Skin of body (tissue), 2 donors: ENCODE measurements around the gene CES3. TPM values are rescaled to one million over a fixed set of nuclear protein-coding genes. Genes with fewer than 3 reads are reported as not detected.

Experiments
- DNase-seq: peaks from one replicate; lab custom pipeline; 2025; lab: John Stamatoyannopoulos, UW
- total RNA-seq: library from RNA; depleted of rRNA; stranded (reverse); fragments of >200 nt; gene quantifications from one replicate; pipeline ENCODE4 v1.2.3, GENCODE V29; 2014

Gene CES3, protein sequence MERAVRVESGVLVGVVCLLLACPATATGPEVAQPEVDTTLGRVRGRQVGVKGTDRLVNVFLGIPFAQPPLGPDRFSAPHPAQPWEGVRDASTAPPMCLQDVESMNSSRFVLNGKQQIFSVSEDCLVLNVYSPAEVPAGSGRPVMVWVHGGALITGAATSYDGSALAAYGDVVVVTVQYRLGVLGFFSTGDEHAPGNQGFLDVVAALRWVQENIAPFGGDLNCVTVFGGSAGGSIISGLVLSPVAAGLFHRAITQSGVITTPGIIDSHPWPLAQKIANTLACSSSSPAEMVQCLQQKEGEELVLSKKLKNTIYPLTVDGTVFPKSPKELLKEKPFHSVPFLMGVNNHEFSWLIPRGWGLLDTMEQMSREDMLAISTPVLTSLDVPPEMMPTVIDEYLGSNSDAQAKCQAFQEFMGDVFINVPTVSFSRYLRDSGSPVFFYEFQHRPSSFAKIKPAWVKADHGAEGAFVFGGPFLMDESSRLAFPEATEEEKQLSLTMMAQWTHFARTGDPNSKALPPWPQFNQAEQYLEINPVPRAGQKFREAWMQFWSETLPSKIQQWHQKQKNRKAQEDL
- total RNA-seq: not detected

DNA sequence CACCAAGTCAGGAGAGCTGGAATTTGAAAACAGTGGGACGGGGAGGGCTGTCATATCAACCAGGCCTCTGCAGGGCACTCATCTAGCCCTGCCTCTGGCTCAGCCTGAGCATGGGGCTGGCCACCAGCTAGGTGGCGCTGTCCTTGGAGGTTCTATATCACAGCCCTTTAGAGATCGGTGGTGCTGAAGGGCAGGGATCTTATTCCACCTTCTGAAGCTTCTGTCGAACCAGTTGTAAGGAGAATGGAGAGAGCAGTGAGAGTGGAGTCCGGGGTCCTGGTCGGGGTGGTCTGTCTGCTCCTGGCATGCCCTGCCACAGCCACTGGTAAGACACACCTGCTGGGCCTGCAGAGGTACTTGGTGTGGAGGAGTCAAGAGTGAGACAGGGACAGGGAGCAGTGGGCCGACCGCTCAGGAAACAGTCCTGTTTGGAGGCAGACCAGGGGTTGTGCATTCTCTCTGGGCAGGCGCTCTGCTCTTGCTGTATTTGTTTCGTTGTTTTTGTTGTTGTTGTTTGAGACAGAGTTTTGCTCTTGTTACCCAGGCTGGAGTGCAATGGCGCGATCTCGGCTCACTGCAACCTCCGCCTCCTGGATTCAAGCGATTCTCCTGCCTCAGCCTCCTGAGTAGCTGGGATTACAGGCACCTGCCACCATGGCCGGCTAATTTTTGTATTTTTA, at the start of gene CES3:
Gene CES3, plus strand, starts transcription at position 202 of the 680 bp plus-strand sequence. Its CDS starts 42 bp downstream, at position 244.
- DNase-seq: no peak

DNA sequence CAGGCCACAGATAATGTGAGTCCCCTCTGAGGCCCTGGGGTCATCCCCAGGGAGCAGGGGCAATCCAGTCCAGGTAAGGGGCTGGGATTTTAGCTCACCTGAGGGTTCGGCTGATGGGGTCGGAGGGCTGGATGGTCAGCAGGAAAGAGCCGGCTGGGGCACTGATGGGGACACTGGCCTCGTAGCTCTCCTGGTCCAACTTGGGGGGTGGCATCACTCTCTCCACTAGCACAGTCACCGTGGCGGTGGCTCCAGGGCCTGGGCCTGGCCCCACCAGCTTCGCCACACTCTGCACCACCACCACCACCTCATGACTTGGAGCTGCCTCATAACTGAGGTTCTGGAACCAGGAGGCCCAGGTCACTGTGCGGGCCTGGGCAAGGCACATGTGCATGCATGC, 49.3 kb upstream of the CES3 start:
- no peak for DNase-seq

DNA sequence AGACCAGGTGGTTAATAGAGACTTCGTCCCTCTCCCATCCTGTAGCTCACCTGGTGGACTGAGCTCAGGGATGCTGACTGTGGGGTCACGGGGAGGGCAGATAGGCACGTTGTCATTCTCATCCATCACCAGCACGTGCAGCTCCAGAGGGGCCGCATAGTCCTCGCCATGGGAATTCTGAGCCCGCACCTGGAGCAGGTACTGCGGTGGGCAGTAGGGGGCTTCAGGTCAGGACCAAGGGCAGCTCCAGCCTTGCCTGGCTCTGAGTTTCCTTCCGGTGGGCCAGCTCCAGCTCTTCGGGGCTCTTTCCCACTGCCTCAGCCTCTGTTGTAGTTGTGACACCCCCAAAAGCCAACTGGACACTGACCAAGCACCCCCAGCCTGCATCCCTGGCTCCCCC, 48.0 kb upstream of the CES3 start:
- no peak for DNase-seq

DNA sequence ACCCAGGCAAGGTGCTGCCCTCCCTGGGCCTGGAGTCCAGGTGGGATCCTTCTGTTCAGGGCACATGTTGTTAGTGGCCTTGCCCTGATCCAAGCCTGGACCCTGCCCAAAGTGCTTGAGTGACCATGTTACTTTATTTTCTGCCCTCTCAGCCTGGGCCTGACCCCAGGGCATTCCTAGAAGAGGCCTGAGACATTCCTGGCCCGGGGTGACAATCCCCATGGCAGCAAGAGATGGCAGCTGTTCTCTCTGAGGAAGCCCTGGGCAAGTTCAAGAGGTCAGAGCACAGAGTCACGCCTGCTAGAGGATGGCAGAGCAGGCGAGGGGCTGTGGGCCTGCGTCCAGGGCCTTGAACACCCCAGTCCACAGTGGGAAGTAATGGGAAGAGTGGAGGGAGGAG, 47.4 kb upstream of the CES3 start:
- no peak for DNase-seq

DNA sequence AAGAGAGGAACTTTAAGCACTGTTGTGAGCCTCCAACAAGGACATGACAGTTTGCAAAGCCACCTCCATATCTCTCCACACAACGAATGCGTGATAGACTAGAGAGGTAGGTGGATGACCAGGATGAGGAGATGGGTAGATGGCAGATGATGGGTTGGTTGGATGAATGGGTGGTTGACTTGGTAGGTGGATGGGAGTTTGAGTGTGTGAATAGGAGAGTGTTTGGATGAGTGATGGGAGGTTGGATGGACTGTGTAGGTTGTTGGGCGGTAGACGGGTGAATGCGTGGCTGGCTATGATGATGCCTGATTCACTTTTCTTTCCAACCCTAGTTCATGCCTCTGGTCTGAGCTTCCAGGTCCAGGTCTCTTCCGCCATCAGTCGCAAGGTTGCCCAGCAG, 46.5 kb upstream of the CES3 start:
- no peak for DNase-seq

DNA sequence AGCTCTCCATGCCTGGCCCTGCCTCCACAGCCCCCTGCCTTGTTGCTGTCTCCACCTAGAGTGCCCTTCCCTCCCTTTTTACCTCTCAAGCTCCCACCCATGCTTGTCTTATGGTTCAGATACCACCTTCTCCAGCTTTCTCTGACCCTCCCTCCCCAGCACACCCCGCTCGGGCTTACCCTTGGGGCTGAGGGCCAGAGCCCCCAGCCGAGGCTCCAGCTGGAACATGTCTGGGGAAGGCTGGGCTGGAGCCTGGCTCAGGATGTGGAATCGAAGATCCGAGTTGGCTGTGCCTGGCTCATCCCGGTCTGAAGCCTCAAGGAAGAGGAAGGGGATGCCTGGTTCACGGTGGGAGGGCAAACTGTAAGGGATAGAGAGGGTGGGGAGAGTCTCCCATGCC, 46.0 kb upstream of the CES3 start:
- DNase-seq: no peak

DNA sequence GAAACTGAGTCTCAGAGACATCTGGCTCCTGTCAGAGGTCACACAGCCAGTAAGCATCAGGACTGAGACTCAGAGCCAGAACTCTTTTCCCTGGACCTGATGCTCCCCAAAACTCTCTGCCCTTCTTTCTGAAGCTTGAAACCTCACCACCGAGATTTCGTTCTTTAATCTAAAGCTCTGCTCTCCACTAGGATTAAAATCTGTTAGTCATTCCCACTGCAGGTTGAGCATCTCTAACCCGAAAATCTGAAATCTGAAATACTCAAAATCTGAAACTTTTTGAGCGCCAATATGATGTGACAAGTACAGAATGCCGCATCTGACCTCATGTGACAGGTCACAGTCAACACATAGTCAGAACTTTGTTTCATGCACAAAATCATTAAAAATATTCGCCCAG, 44.5 kb upstream of the CES3 start:
- DNase-seq: no peak

DNA sequence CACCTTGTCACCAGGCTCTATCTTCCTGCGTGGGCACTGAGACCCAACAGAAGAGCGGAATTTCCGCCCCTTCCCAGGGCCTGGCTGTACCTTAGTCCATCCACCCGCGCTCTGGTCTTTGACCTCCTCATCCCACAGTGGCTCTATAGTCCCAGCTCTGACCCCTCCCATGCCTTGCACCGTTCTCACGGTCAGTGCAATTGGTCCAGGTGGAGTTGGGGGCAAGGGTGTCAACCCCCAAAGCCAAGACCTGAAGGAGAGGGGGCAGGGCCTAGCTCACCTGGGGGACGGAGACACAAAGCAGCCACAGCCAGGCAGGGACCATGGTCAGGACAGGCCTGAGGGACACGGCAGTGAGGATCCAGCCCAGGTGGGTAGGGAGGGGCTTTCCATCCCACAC, 43.3 kb upstream of the CES3 start:
- no peak for DNase-seq

DNA sequence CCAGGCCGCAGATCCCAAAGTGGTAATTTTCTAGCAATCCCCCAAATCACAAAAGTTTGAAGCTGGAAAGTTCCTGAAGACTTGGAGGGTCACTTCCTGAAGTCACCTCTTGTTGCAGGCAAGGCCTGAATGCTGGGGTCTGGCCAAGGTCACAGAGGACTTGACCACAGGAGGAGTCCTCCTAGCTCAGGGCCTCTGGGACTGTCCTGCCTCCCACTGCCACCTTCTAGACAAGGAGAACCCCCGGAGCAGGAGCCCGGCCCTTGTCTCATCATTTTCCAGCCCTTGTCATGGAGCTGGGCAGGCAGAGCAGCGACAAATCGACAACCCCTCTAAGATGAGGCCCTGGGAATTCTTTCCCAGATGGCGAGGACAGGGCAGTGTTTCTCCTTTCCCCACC, 42.7 kb upstream of the CES3 start:
- DNase-seq: no peak

DNA sequence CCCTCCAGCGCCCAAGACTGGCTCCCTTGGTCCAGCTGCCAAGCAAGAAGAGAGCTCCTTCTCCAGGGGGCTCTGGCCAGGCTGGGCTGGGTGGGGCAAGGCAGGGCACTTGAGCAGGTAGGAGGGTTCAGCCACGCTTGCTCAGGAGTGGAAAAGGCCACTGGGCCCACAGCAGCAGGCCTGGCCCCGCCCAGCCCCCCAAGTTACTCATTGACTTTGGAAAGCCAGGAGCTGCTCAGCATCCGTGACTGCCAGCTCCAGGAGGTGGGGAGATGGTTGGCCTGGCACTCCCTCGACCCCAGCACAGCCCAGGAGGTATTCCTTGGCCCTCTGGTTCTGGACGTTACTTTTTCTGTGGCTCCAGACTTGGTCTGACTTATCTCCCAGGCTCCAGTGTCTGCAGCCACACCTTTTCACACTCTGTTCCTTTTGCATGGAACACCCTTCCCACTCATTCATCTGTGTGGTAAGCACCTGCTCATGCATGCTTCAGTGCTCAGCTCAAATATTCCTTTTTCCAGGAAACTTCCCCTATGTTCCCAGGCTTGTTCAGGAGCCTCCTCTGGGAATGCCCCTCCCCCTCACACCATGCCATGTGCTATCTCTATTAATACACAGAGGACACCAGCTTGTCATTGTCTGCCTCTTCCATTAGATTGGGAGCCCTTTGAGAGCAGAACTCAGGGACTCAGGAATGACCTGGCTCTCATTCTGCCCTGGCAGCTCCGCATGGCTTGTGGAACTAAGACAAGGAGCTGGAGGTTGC, 42.1 kb upstream of the CES3 start, which contains the start of gene CDH16:
Gene CDH16, minus strand, starts transcription at position 83 of the 766 bp plus-strand sequence. CDS start 820 bp downstream, outside the sequence.
- no peak for DNase-seq

DNA sequence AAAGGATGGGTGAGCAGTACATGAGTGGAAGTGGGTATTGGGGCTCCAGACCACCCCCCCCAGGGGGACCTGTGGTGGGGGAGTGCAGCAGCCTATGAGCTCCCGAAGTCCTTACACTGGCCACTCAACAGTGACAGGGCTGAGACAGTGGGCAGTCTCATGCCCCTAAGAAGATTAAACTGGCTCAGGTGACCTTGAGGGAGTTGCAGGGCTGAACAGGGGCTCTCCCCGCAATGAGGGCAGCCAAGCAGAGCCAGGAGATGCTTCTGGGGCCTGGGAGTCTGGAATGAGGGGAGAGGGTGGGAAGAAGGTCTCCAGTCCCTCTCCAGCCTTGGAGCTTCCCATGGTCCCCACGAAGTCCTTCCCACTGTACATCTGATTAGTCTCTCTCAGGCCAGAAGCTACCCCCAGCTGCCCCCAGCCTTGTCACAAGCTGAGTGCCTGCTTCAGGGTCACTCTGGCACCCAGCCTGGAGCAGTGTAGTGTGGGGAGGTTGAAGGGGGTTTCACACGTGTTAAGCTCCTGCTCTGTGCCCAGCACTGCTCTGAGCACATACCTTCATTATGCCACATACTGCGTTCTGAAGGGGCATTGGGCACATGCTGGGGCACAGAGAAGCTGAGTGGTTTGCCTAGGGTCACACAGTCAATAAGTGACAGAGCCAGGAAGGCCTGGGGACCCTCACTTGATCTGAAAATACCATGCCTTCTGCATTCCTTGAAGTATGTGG, 41.3 kb upstream of the CES3 start:
- DNase-seq: no peak

DNA sequence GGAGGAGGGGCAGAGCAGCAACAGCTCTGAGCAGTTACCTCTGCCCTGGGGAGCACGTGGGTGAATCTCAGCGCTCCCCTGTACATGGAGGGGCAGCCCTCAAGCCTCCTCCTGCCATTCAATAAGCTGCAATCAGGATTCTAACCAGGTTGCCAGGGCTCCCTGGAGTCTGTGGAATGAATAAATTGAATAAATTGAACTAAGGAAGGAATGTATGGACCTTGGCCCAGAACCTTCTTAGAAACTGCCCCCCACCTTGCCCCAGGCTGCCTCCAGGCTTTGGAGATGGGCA, 40.8 kb upstream of the CES3 start:
- no peak for DNase-seq

DNA sequence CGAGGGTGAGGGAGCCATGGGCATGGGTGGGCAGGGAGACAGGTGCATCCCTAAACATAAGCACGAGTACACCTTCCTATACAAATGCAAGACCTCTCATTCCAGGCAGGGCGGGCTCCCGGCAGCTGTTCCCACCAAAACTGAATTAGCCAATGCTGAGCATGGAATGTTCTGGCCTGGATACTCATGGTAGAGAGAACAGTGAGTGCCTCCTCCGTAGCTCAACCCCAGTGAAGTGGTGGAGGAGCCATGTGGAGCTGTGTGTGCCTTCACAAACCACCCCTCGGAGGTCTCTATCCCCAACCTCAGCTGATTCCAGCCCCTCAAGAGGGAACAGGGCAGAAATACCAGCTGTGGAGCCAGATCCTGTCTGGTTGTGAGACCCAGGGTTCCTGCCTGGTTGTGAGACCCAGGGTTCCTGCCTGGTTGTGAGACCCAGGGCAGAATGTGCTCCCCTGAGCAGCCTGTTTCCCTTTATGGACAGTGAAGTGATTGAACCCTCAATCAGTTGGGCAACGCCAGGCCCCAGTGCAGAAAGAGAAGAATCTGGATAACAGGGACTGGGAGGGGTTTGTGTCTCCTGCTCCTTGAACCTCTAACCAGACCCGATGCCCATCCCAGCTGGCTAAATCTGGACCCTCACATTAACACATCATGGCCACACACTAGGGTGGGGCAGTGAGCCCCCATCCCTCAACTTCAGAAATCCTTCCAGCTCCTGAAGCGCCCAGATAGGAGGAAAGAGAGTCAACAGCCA, 40.0 kb upstream of the CES3 start:
- DNase-seq: no peak

DNA sequence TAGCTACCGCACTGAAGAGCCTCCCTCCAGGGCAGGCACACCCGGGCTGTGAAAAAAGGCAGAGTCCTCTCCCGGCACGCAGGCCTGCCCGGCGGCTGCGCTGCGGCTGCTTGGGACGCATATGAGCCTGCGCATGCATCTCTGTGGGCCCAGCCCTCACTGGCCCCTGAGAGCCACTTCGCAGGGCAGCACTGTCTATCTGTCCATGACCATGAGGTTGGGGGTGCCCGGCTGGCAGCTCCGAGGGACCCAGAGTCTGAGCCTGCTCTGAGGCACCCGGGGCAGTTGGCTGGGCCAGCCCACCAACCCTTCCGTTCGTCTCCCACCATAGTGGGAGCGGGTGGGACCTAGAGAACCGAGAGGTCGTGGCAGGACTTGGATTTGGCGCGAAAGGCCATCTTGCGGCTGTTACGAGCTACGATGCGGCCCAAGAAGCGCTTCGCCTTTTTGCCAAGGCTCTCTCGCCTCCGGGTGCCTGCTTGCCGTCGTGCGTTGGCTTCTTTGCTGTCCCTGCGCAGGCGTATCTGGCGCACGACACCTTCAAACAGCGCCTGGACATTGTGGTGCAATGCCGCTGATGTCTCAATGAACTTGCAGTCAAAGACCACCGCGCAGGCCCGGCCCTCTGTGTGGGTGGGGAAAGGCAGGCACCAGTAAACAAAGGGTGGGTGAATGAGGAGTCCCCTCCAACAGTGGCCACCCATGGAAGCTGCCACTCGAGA, 39.2 kb upstream of the CES3 start:
- DNase-seq: no peak

DNA sequence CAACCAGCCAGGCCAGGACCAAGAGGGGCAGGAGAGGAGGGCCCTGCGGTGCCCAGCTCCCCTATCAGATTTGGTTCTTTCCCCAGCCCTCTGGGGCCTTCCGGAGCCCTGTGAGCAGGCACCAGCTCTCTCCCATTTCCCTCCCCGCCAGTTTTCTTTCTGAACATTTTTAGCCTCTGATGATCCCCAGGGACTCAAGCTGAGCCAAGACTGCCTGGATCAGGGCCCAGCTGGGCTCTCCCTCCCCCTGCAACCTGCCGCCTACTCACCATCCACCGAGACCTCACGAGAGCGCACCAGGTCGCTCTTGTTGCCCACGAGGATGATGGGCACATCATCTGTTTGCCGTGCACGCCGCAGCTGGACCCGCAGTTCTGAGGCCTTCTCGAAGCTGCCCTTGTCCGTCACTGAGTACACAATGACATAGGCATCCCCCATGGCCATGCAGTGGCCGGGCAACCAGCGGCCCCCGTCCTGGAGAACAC, 37.8 kb upstream of the CES3 start:
- DNase-seq: no peak

DNA sequence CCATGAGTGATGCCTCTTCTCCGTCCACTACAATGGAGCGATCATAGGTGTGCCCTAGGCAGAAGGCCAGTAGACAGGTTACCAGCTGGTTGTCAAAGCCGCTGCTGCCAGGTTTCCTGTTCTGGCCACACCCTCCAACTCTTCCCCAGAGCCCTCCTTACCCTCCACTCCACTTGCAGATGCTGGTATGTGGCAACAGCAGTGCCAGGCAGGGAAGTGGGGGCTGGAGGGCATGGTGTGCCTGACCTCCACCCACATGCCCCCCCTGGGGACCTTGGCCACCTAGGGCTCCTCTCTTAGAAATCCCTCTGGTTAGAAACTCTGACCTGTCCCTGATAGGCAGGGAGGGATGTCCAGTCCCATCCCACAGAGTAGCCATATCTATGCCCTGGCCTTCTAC, 37.2 kb upstream of the CES3 start:
- DNase-seq: no peak

DNA sequence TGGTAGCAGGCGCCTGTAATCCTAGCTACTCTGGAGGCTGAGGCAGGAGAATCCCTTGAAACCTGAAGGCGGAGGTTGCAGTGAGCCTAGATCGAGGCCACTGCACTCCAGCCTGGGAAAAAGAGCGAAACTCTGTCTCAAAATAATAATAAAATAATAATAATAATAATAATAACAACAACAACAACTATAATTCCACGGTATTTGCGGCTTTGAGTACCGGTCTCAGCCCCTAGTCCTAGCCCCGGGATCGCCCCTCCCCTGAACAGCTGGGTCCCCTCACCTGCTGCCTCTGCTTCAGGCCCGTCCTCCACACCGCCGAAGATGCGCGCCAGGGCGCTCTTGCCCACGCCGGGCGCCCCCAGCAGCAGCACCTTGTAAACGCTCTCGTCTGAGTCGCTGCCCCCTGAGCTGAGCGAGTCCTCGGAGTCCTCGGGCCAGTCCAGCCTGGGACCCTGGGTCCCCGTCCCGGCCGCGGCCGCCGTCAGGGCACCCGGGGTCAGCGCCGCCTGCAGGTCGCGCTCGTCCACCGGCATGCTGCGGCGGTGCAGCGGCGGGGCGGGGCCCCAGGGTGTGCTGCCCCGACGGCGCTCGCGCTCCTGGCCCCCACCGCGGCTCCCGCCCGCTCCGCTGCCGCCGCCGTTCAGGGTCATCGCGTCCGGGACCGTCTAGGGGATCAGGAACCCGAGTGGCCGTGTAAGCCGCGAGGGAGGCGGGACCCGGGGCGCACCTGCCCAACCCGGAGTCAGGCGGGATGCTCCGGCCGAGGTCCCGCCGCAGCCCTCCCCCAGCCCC, 36.3 kb upstream of the CES3 start:
- no peak for DNase-seq

DNA sequence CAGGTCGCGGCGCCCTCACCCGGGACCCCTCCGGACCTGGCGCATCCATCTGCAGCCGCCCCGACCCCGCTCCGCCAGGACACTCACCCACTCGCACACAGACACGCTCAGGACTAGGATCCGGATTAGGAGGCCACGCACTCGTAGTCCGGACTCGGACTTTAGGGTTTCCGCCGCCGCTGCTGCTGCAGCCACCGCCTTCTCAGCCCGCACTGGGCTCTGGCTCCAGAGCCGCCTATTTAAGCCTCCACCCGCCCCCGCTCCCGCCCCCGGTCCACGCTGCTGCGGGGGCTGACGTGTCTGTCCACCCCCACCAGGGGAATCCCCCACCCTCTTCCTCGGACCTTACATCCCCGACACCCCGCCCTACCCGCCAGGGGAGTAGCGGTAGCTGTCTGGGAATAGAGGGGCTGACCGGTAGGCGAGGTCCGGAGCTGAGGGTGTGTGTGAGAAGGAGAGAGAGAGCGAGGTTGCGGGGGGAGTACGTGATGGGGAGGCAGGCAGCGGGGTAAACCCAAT, 35.7 kb upstream of the CES3 start, which contains the start of gene RRAD:
Gene RRAD, minus strand, starts transcription at position 214 of the 519 bp plus-strand sequence. CDS start 356 bp downstream, outside the sequence.
- no peak for DNase-seq
